Stimulated activated CD8-positive, alpha-beta memory T cell treated with anti-CD3 and anti-CD28 coated beads, Interleukin-15, amount 100 ng/mL, for 48 hours (primary cell): Measurements from ENCODE around the gene FKBP8.
"Not testable (repeated sequence)": the region's sequence is repeated elsewhere in the genome, so short reads cannot be mapped to it uniquely, and the experiment has no call there.

Experiments used
- DNase-seq, 2 donors: peaks; one replicate each; pipeline ENCODE4 v3.0.0-alpha.2; 2020; ENCODE audit warnings: low read depth in 2 of 2

Gene FKBP8

GRCh38 chr19:18558604-18559003, 15.2 kb upstream of the FKBP8 start:
- DNase-seq: no peak

DNA sequence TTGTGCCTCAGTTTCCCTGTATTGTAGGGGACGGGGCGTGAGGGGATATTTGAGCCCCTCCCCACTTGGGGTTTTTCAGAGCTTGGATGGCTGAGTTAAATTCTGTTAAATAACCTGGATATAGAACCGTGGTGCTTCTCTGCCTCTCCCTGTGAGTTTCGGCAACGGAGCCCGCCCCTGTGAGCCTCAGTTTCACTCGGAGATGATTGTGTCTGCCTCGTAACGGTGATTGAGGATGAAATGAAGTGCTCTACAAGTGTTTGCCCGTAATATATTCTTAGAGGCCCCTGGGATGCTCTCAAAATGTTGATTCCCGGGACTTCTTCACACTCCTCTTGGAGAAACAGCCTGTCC, 14.8 kb upstream of the FKBP8 start:
- no peak for DNase-seq

GRCh38 chr19:18557411-18558201, 14.2 kb upstream of the FKBP8 start, which contains the start of gene KXD1:
Gene KXD1, plus strand, starts transcription at chr19:18557870. Its CDS starts 4,187 bp downstream, at chr19:18562057.
- peak; percentile 97 to 98 for DNase-seq

DNA sequence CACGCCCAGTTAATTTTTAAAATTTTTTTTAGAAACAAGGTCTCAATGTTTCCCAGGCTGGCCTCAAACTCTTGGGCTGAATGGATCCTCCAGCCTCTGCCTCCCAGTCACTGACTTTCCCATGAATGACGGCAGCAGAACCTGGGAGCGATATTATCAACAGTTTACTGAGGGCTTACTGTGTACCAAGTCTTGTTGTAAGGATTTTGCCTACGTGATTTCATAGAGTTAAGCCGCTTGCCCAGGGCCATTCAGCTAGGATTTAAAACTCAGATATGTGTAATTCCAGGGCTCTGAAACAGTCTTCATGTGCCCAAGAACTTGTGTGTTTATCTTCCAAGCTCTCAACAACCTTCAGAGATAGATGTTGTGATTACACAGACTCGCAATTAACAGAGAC, 8.3 kb upstream of the FKBP8 start:
- DNase-seq: no peak

- peak; percentile 61 to 62 for DNase-seq
Observed at GRCh38 chr19:18543814-18544475, 572 bp upstream of the FKBP8 start.

- no peak for DNase-seq
Observed at GRCh38 chr19:18541992-18542940, 1.1 kb downstream of the FKBP8 start.

DNA sequence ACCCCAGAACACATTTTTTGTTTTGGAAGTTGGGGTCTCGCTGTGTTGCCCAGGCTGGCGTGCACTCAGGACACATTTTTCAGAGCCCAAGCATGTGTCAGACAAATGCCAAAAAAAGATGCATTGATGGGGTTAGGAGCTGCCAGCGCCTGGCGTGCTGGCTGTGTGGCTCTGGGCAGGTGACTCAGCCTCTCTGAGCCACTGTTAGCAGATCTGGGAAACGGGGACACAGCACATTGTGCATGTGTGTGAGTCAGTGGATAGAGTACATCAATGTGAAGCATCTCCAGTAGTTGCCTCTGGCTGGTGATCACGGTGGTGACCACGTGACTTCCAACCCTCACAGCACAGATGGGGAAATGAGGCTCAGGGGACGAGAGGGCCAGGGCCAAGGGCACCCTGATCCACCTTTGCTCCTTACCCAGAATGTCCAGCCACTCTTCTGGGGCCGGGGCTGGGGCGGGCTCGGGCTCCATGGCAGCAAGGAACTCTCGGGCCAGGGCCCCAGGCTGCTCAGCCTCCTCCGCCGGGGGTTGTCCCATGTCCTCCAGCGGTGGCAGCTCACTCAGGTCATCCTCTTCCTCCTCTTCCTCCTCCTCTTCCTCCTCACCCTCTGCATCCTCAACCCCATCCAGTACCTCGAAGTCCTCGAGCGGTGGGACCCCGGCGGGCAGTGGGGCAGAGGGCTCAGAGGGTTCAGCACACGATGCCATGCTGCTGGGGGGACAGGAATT, 1.9 kb downstream of the FKBP8 start:
- DNase-seq: peak in 1 of 2 donors; percentile 25

DNA sequence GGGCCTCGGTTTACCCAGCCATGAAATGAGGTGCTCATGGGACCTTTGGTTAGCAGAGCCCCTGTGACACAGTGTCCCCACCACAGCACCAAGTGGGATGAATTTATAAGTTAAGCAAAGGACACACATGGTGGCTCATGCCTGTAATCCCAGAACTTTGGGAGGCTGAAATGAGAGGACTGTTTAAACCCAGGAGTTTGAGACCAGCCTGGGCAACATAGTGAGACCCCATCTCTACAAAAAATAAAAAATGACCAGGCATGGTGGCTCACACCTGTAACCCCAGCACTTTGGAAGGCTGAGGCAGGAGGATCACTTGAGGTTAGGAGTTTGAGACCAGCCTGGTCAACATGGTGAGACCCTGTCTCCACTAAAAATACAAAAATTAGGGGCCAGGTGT, 3.2 kb downstream of the FKBP8 start:
- DNase-seq: not testable (repeated sequence)

DNA sequence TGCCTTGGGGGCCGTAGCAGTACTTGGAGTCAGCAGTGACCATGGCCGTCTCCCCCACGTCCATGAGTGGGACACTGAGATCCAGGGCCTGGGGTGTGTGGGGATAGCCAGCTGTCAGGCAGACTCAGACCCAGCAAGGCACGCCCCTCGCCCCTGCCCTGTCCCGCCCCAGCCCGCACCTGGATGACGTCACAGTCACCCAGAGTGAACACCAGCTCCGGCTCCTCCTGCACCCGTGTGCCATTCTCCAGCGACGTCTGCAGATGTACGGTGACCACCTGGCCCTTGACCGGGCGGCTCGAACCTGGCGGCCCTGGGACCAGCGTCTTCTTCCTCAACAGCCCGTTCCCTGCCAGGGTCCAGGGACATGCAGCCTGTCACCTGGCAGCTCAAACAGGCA, 4.0 kb downstream of the FKBP8 start:
- DNase-seq: no peak

GRCh38 chr19:18538115-18538514, 5.3 kb downstream of the FKBP8 start:
- no peak for DNase-seq

GRCh38 chr19:18537431-18537830, 5.9 kb downstream of the FKBP8 start:
- DNase-seq: no peak

GRCh38 chr19:18536475-18536874, 6.9 kb downstream of the FKBP8 start:
- DNase-seq: no peak

GRCh38 chr19:18533058-18533457, 10.3 kb downstream of the FKBP8 start:
- no peak for DNase-seq

DNA sequence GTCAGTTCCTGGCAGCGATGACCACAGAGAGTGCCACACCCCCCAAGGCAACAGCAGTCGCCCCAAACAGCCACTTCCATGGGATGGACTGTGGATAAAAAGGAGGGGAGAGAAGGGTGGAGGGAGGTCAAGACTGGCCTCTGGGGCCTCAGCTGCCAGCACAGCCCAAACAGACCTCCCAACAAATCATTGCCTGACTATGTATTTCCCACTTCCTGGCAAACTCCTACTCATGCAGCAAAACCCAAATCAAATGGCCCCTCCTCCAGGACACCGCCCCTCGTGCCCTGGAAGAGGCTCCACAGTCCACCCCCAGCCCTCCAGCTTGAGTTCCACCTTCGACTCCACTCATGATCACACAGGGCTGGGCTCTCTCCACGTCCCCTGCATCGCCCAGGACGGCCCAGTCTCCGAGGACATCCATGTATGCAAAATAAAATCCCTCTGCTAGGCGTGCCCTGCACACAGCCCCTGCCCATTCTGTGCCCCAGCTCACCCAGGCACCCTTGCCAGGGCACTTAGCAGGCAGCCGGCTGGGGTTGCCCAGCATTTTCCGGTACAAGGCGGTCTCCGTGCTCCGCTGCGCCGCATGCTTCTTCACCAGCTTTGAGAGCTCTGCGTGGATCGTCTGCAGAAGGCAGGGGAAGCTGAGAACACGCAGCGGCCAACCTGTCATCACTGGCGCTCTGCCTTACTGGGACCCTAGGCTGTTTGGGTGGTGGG, 11.0 kb downstream of the FKBP8 start:
- no peak for DNase-seq

DNA sequence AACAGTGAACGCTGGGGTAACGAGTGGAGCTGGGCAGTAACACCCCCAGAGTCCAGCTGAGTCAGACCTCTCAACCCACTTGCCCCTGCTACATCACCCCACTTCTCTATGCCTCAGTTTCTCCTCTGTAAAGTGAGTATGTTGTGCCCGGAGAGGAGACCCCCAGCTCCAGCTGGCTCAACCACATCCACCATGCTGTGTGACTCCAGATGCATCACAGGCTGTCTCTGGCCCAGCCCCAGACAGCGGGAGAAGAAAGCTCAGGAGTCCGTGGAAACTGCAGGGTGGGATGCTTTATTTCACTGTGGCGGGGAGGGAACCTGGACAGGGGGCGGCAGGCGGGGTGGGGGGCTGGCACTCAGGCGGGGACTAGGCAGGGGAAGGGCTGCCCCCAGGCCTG, 11.9 kb downstream of the FKBP8 start:
- DNase-seq: no peak

DNA sequence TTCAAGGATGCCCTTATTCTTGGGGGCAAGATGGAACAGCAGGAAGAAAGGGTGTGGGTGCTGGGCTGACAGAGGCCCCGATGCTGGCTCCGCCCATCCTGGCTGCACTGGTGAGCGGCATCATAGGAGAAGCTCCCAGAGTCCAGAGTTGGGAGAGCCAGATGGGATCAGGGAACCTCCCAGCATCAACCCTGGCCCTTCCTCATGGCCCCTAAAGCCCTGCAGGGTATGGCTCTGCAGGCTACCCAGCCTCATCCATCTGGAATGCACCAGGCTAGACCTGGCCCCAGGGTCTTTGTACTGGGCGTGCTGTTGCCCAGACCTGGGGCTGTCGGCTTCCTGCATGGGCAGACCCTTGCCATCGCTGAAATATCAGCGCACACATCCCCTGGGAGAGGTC, 13.6 kb downstream of the FKBP8 start:
- no peak for DNase-seq

DNA sequence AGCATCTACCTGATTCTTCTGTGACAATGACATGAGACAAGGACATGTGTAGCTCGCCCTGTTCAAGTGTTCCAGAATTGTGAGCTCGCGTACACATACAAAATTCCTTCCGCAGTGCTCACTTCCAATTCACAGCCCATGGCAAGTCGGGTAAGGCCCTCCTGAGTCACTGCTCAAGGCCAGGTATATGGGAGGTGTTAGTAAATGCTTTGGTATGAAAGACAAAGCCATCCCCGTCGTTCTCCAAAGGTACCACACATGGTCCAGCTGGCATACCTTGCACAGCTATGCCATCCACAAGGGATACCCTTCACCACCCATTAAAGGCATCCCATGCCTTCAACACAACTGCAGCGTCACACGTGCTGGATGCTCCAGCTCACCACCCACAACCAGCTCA, 17.1 kb downstream of the FKBP8 start:
- no peak for DNase-seq

- no peak for DNase-seq
Observed at GRCh38 chr19:18523841-18524240, 19.5 kb downstream of the FKBP8 start.

DNA sequence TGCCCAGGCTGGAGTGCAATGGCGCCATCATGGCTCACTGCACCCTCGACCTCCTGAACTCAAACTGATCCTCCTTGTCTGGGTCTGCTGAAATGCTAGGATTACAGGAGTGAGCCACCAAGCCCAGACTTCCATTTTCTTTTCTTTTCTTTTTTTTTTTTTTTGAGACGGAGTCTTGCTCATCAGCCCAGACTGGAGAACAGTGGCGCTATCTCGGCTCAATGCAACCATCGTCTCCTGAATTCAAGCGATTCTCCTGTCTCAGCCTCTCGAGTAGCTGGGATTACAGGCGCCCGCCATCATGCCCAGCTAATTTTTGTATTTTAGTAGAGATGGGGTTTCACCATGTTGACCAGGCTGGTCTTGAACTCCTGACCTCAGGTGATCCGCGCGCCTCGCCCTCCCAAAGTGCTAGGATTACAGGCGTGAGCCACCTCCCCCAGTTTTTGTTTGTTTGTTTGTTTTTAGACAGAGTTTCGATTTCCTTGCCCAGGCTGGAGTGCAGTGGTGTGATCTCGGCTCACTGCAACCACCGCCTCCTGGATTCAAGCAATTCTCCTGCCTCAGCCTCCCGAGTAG, 20.4 kb downstream of the FKBP8 start:
- DNase-seq: not testable (repeated sequence)

DNA sequence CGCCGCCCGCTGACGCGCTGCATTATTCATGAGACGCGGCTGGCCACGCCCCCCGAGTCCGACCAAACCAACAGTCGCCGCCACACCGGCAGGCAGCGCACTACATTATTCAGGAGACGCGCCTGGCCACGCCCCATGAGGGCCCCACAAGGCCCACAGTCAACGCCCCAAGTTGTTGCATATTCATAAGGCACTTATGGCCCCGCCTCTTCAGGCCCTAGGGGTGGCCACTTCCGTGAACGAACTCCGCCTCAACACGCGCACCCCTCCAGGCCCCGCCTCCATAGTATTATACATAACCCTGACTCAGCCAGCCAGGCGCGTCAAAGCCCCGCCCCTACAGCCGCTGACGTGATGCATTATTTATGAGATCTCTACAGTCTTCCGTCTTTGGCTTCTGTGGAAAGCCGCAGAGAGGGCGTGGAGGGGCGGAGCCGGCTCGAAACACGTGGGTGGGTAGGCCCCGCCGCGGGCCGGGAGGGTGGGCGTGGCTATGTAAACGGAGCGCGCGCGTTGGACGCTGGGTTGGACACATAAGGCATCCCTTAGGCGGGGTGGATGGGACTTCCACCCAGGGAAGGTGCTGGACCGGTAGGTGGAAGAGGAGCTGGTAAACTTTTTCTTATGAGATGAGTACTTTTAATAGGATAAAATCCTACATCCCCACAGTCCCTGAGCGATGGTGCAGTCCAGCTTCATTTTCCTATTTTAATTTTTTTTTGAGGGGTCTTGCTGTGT, 21.1 kb downstream of the FKBP8 start:
- DNase-seq: peak; percentile 100
